ENCODE results near the gene ADD1.

Gene ADD1

DNA sequence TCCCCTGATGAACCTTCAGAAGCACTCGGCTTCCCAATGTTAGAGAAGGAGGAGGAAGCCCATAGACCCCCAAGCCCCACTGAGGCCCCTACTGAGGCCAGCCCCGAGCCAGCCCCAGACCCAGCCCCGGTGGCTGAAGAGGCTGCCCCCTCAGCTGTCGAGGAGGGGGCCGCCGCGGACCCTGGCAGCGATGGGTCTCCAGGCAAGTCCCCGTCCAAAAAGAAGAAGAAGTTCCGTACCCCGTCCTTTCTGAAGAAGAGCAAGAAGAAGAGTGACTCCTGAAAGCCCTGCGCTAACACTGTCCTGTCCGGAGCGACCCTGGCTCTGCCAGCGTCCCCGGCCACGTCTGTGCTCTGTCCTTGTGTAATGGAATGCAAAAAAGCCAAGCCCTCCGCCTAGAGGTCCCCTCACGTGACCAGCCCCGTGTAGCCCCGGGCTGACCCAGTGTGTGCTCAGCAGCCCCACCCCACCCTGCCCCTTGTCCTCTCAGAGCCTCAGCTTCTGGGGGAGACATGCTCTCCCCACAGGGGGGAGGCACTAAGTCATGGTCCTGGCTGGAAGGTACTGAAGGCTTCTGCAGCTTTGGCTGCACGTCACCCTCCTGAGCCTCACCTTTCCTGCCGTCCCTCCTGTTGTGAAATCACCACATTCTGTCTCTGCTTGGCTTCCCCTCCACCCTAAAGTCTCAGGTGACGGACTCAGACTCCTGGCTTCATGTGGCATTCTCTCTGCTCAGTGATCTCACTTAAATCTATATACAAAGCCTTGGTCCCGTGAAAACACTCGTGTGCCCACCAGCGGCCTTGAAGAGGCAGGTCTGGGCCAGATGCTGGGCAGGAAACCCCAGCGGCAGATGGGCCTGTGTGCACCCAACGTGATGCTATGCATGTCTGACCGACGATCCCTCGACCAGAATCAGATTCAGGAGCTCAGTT, 84.9 kb downstream of the ADD1 start:
- no peak for DNase-seq (ENCODE audit: low read depth)
- TF ChIP-seq, protein P1, sequence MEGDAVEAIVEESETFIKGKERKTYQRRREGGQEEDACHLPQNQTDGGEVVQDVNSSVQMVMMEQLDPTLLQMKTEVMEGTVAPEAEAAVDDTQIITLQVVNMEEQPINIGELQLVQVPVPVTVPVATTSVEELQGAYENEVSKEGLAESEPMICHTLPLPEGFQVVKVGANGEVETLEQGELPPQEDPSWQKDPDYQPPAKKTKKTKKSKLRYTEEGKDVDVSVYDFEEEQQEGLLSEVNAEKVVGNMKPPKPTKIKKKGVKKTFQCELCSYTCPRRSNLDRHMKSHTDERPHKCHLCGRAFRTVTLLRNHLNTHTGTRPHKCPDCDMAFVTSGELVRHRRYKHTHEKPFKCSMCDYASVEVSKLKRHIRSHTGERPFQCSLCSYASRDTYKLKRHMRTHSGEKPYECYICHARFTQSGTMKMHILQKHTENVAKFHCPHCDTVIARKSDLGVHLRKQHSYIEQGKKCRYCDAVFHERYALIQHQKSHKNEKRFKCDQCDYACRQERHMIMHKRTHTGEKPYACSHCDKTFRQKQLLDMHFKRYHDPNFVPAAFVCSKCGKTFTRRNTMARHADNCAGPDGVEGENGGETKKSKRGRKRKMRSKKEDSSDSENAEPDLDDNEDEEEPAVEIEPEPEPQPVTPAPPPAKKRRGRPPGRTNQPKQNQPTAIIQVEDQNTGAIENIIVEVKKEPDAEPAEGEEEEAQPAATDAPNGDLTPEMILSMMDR (conservative IDR thresholded peaks at IDR 0.05; ENCODE audit: low read depth, low read length) = no peak
- no peak overlapping the region for H3K4me3 ChIP-seq (ENCODE audit: low read depth, low read length)

DNA sequence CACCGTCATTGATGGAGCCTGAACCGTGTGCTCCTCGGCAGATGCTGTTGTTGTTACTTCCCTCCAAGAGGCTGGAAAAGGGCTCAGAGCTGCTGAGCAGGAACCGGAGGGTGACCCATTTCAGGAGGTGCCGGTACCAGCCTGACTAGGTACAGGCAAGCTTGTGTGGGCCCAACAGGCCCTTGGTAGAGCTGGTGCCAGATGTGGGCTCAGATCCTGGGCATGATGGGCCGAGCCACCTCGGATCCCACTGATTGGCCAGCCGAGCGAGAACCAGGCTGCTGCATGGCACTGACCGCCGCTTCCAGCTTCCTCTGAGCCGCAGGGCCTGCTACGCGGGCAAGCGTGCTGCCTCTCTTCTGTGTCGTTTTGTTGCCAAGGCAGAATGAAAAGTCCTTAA, 85.8 kb downstream of the ADD1 start:
- no peak overlapping the region for H3K4me3 ChIP-seq (ENCODE audit: low read depth, low read length)
- no peak for DNase-seq (ENCODE audit: low read depth)
- TF ChIP-seq, protein P1 (conservative IDR thresholded peaks at IDR 0.05; ENCODE audit: low read depth, low read length) = no peak

GRCh38 chr4:2930135-2930757, 86.6 kb downstream of the ADD1 start:
- no peak overlapping the region for H3K4me3 ChIP-seq (ENCODE audit: low read depth, low read length)
- no peak for DNase-seq (ENCODE audit: low read depth)
- TF ChIP-seq, protein P1 (conservative IDR thresholded peaks at IDR 0.05; ENCODE audit: low read depth, low read length) = no peak

DNA sequence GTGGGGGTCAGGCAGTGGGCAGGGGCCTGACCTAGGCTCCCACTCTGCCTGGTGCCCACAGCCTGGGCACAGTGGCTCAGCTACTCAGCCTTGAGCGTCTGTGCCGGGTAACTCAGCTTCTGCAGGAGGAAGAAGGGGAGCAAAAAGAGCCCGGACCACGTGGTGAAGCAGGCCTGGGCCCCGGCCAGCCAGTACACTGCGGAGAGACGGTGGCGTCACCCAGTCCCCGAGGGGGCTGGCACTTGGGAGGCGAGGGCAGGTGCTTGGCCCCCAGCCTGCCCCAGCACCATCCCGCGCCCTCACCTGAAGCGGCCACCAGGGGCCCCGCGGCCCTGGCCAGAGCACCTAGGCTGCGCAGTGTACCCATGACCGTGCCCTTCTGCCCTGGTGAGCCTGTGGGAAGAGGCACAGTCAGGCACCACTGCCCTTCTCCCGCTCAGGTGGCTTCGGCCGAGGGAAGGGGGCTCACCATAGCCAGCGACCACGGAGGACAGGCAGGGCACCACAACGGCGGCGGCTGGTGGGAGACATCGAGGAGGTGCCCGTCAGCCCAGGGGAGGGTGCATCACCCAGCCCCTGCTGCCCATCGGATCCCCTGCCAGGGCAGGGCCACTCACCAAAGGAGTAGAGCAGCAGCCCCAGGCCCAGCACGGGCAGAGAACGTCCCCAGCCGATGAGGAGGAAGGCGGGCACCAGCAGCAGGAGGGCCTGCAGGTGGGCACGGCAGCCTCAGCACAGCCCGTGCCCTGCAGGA, 87.3 kb downstream of the ADD1 start:
- no peak for DNase-seq (ENCODE audit: low read depth)
- no peak overlapping the region for H3K4me3 ChIP-seq (ENCODE audit: low read depth, low read length)
- TF ChIP-seq, protein P1 (conservative IDR thresholded peaks at IDR 0.05; ENCODE audit: low read depth, low read length) = peak; percentile 12

DNA sequence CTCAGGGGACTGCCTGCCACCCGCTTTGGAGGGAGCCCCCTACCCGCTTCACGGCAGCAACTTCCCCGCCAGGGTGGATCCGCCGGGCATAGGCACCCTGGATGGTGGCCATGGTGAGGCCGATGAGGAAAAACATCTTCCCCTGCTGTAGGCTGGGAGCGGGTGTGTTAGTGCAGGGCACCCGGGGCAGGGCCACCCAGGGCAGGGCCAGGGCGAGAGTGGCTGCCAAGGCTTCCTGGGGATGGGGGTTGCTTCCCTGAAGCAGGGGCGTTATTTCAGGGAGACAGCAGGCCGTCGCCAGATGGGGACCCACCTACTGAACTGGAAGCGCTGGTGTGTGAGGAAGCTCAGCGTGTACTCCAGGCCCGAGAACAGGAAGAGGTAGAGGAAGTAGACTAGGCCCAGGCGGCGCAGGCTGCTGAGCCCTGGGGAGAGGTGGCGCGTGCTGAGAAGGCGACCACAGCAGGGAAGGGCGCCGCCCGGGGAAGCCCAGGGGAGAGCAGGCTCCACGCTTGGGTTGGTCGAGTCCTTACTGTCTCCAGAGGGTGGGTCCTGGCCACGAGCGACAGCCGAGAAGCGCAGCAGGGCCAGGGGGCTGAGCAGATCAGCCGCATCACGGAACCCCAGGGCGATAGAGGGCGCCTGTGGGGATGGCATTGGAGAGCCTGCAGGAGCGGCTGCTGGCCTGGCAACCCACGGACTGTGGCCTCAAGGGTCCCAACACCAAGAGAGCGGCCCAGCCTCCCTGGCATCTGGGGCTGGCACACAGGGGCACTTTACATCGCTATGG, 88.1 kb downstream of the ADD1 start:
- no peak overlapping the region for H3K4me3 ChIP-seq (ENCODE audit: low read depth, low read length)
- no peak for DNase-seq (ENCODE audit: low read depth)
- TF ChIP-seq, protein P1 (conservative IDR thresholded peaks at IDR 0.05; ENCODE audit: low read depth, low read length) = no peak

- TF ChIP-seq, protein P1 (conservative IDR thresholded peaks at IDR 0.05; ENCODE audit: low read depth, low read length) = no peak
- no peak for DNase-seq (ENCODE audit: low read depth)
- no peak overlapping the region for H3K4me3 ChIP-seq (ENCODE audit: low read depth, low read length)
Observed at GRCh38 chr4:2932321-2932950, 88.8 kb downstream of the ADD1 start.
